ENCODE data around the gene FTO. TPM values are rescaled to one million over a fixed set of nuclear protein-coding genes. Genes with fewer than 3 reads are reported as not detected.
"Not testable (repeated sequence)": the region's sequence is repeated elsewhere in the genome, so short reads cannot be mapped to it uniquely, and the experiment has no call there.

The FTO gene
- total RNA-seq, 4 donors from 2014 or later: 98.1 to 127 (median 109) TPM

DNA sequence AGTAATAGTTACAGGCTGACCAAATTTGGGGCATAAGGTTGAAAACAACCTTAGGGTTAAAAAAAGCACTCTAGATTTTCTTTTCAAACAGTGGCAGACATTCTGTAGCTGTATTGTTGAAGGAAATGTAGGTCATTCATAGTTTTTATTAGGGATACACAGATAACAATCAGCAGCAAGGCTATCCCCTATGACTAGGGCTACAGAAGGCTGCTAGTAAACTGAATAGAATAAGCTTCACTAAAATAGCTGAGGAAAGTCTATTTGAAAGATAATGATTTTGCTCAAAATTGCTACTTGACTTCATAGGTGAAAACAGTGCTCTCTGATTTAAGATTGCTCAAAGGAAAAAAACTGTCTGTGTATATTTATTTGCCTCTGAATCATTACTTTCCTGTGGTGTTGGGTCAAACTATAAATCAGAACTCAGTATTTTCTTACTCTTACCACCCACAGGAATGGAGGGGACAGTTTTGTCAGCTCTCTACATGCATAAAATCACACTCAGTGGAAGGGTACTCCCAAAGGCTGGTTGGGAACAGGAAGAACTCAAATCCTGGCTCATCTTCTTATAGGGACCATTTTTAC lies 25.1 kb upstream of the FTO start:
- no peaks in the 10 kb centered on the region for H3K4me1 ChIP-seq
- H3K9me3 ChIP-seq: no peaks in the 10 kb centered on the region
- H3K36me3 ChIP-seq: peaks cover 0 to 9% (median 0%) of the 10 kb centered on the region in 3 donors
- DNase-seq (ENCODE audit: low spot score in 2 of 2): no peak
- H3K27me3 ChIP-seq: no peaks in the 10 kb centered on the region
- TF ChIP-seq, protein P1, sequence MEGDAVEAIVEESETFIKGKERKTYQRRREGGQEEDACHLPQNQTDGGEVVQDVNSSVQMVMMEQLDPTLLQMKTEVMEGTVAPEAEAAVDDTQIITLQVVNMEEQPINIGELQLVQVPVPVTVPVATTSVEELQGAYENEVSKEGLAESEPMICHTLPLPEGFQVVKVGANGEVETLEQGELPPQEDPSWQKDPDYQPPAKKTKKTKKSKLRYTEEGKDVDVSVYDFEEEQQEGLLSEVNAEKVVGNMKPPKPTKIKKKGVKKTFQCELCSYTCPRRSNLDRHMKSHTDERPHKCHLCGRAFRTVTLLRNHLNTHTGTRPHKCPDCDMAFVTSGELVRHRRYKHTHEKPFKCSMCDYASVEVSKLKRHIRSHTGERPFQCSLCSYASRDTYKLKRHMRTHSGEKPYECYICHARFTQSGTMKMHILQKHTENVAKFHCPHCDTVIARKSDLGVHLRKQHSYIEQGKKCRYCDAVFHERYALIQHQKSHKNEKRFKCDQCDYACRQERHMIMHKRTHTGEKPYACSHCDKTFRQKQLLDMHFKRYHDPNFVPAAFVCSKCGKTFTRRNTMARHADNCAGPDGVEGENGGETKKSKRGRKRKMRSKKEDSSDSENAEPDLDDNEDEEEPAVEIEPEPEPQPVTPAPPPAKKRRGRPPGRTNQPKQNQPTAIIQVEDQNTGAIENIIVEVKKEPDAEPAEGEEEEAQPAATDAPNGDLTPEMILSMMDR (IDR thresholded peaks at IDR 0.05): no peak
- no peak for TF ChIP-seq POLR2A (IDR thresholded peaks at IDR 0.05)
- no peak for TF ChIP-seq EP300 (IDR thresholded peaks at IDR 0.05)
- no peak overlapping the region for H3K4me3 ChIP-seq
- H3K27ac ChIP-seq: no peak overlapping the region

DNA sequence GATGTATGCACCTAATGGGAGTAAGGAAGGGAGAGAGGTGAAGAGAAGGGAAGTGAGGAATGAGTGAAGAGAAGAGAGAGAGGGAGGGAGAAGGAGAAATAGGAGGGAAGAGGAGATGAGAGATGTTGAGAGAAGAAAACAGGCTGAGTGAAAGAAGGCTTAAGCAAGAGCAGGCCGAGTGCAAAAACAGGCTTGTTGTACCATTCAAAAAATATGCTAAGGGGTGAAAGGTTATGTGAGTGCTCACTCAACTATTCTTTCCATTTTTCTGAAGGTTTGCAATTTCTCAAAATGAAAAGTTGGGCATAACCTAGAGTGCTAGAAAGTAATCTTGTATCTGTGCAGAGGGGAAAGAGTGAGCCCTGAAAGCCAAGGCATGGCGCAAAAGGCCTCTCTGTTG lies 23.2 kb upstream of the FTO start:
- no peaks in the 10 kb centered on the region for H3K9me3 ChIP-seq
- TF ChIP-seq, protein P1 (IDR thresholded peaks at IDR 0.05): no peak
- no peak for TF ChIP-seq POLR2A (IDR thresholded peaks at IDR 0.05)
- no peak for TF ChIP-seq EP300 (IDR thresholded peaks at IDR 0.05)
- H3K27ac ChIP-seq: no peak overlapping the region
- DNase-seq (ENCODE audit: low spot score in 2 of 2): no peak
- no peak overlapping the region for H3K4me3 ChIP-seq
- H3K27me3 ChIP-seq: no peaks in the 10 kb centered on the region
- H3K36me3 ChIP-seq: peaks cover 0 to 21% (median 0%) of the 10 kb centered on the region in 3 donors
- WGBS, 2 donors: 79 to 82% methylated on average over 2 of the region's 2 CpGs
- no peaks in the 10 kb centered on the region for H3K4me1 ChIP-seq

DNA sequence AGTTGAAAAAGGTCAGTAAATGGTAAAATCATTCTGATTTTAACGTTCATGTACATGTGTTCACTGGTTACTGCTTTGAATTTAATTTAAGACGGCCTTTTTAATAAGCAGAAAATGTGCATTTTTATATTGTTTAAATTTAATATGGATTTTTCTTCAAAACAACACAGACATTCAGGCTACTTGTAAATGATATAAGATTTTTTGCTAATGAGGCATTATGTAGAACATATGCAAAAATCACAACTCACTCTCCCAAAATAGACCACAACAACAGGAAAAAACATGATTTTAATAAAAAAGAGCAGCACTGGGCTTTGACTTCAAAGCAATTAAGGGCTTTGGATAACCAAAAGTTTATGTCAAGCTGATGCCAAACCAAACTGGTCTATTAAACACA lies 22.6 kb upstream of the FTO start:
- DNase-seq (ENCODE audit: low spot score in 2 of 2): no peak
- H3K27me3 ChIP-seq: no peaks in the 10 kb centered on the region
- peaks cover 0 to 22% (median 0%) of the 10 kb centered on the region in 3 donors for H3K36me3 ChIP-seq
- H3K4me1 ChIP-seq: no peaks in the 10 kb centered on the region
- H3K4me3 ChIP-seq: no peak overlapping the region
- no peaks in the 10 kb centered on the region for H3K9me3 ChIP-seq
- TF ChIP-seq EP300 (IDR thresholded peaks at IDR 0.05) (no peak), POLR2A (IDR thresholded peaks at IDR 0.05) (no peak)
- TF ChIP-seq, protein P1 (IDR thresholded peaks at IDR 0.05): no peak
- WGBS, 2 donors: 47 to 66% methylated on average over 2 of the region's 2 CpGs
- H3K27ac ChIP-seq: no peak overlapping the region

DNA sequence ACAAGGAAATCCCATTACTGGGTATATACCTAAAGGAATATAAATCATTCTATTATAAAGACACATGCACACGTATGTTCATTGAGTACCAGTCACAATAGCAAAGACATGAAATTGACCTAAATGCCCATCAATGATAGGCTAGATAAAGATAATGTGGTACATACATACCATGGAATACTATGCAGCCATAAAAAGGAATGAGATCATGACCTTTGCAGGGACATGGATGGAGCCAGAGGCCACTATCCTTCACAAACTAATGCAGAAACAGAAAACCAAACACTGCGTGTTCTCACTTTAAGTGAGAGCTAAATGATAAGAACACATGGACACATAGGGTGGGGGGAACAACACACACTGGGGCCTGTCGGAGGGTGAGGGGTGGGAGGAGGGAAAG lies 18.6 kb upstream of the FTO start:
- not testable (repeated sequence) for H3K27me3 ChIP-seq; H3K27ac ChIP-seq; H3K9me3 ChIP-seq; H3K4me1 ChIP-seq; H3K4me3 ChIP-seq; DNase-seq (ENCODE audit: low spot score in 2 of 2)
- H3K36me3 ChIP-seq: peaks cover 0 to 26% (median 0%) of the 10 kb centered on the region in 3 donors
- 95% methylated on average over 3 of the region's 3 CpGs for WGBS, 2 donors

DNA sequence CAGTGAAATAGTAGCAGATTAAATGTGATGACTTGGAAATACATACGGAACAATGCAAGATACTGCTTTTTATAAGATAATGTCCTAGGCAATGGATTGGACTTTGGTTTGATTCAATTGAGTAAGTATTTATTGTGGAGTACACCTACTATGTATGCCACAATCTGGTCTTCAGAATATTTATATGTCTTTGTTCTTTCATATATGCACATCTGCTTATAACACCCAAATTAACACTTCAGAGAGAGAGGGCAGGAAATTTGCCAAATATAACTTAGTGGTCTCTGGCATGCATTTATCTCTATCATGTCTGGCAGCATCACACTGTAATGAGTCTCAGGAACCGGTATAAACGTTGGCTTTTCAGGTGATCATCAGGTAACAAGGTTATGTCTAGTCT lies 17.2 kb upstream of the FTO start:
- Histone ChIP-seq H3K27ac (no peak overlapping the region), H3K27me3 (no peaks in the 10 kb centered on the region), H3K4me1 (no peaks in the 10 kb centered on the region), H3K9me3 (no peaks in the 10 kb centered on the region), H3K4me3 (no peak overlapping the region), H3K36me3 (peaks cover 0 to 31% (median 0%) of the 10 kb centered on the region in 3 donors)
- DNase-seq (ENCODE audit: low spot score in 2 of 2): no peak
- TF ChIP-seq POLR2A (IDR thresholded peaks at IDR 0.05): no peak
- TF ChIP-seq, protein P1 (IDR thresholded peaks at IDR 0.05): no peak
- TF ChIP-seq EP300 (IDR thresholded peaks at IDR 0.05): no peak
- 65 to 74% methylated on average over 3 of the region's 3 CpGs for WGBS, 2 donors

DNA sequence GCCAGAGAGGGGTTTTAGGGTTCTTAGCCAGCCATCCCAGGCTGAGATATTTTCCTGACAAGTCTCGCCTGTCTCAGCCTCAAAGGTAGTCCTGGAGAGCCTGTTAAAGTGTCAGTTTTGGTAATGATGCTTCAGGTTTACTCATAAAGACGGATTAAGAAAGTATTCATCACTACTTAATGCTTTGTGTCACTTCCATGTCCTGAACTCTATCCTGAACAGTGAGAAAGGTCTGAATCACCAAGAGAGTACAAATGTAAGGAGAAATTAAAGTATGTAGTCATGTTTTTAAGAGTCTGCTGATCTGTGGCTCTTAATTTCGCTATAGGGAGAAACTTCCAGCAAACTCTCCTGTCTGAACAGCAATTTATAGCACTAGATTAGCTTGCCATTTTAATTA lies 14.3 kb upstream of the FTO start:
- DNase-seq (ENCODE audit: low spot score in 2 of 2): no peak
- TF ChIP-seq EP300 (IDR thresholded peaks at IDR 0.05): no peak
- TF ChIP-seq, protein P1 (IDR thresholded peaks at IDR 0.05): no peak
- Histone ChIP-seq H3K27me3 (no peaks in the 10 kb centered on the region), H3K27ac (no peak overlapping the region), H3K9me3 (no peaks in the 10 kb centered on the region), H3K36me3 (peaks cover 0 to 37% (median 0%) of the 10 kb centered on the region in 3 donors), H3K4me1 (no peaks in the 10 kb centered on the region), H3K4me3 (no peak overlapping the region)
- WGBS, 2 donors: 92 to 97% methylated on average over 3 of the region's 3 CpGs

Measured in tibial nerve (tissue), 4 donors.